ENCODE data around the gene FERD3L. TPM values are rescaled to one million over a fixed set of nuclear protein-coding genes. Genes with fewer than 3 reads are reported as not detected.

FERD3L gene
- total and polyA plus RNA-seq, 2 of the 13 experiments (the other 11 are each of a cell fraction or from before 2014, with no cell fraction given) = not detected

DNA sequence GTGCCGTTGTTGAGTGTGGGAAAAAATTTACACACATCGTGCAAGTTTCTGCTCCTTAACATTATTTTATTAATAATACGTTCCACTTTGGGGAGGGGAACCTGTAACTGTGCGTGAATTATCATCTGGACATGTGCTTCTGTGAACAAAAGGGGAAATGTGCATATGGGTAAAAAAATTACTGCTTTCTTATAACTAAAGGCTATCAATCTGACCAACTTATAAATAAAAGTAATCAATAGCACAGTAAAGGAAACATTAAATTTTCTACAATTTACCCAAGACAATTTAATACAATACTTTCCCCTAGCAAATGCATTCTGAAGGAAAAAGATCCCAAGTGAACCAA, 32.2 kb downstream of the FERD3L start (continued):
- TF ChIP-seq, protein P1, sequence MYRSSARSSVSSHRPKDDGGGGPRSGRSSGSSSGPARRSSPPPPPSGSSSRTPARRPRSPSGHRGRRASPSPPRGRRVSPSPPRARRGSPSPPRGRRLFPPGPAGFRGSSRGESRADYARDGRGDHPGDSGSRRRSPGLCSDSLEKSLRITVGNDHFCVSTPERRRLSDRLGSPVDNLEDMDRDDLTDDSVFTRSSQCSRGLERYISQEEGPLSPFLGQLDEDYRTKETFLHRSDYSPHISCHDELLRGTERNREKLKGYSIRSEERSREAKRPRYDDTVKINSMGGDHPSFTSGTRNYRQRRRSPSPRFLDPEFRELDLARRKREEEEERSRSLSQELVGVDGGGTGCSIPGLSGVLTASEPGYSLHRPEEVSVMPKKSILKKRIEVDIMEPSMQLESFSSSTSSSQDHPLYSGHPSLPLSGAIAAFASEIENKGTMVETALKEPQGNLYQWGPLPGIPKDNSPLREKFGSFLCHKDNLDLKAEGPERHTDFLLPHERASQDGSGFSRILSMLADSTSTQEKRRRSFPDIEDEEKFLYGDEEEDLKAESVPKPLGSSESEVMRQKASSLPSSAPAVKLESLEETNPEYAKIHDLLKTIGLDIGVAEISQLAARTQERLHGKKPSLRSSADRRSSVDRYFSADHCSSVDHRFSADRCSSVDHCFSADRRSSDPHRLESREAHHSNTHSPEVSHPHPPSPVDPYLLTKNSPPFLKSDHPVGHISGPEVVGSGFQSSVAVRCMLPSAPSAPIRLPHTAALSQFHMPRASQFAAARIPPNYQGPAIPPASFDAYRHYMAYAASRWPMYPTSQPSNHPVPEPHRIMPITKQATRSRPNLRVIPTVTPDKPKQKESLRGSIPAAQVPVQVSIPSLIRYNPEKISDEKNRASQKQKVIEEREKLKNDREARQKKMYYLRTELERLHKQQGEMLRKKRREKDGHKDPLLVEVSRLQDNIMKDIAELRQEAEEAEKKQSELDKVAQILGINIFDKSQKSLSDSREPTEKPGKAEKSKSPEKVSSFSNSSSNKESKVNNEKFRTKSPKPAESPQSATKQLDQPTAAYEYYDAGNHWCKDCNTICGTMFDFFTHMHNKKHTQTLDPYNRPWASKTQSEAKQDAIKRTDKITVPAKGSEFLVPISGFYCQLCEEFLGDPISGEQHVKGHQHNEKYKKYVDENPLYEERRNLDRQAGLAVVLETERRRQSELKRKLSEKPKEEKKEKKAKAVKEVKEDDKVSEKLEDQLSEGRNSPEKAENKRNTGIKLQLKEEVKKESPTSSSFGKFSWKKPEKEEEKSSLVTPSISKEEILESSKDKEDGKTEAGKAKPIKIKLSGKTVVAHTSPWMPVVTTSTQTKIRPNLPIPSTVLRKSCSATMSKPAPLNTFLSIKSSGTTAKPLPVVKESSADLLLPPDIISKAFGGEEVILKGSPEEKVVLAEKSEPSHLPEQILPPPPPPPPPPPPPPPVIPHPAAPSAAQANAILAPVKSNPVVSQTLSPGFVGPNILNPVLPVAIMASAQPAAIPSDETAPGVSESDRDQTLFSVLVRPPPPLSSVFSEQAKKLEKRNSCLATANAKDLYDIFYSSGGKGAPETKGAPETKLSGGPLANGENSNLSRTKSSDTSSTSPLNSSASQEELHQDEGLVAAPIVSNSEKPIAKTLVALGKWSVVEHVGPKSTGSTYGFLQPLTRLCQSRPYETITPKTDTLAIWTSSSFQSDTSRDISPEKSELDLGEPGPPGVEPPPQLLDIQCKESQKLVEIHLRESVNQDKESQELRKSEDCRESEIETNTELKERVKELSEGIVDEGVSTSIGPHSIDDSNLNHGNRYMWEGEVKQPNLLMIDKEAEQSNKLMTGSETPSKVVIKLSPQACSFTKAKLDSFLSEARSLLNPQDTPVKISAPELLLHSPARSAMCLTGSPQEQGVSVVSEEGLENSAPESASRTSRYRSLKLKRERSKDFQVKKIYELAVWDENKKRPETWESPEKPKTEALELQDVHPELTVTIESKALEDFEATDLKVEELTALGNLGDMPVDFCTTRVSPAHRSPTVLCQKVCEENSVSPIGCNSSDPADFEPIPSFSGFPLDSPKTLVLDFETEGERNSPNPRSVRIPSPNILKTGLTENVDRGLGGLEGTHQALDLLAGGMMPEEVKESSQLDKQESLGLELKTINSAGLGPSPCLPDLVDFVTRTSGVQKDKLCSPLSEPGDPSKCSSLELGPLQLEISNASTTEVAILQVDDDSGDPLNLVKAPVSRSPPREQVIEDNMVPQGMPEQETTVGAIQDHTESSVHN (CRISPR knock-in tag; IDR thresholded peaks at IDR 0.05) = no peak
- TF ChIP-seq ZNF562 (CRISPR knock-in tag; IDR thresholded peaks at IDR 0.05; ENCODE audit: borderline replicate concordance) (no peak), ZNF282 (IDR thresholded peaks at IDR 0.05; ENCODE audit: partially characterized antibody) (no peak), ZNF788 (CRISPR knock-in tag; IDR thresholded peaks at IDR 0.05; ENCODE audit: borderline replicate concordance) (no peak), SNAI1 (CRISPR knock-in tag; IDR thresholded peaks at IDR 0.05; ENCODE audit: borderline replicate concordance) (no peak), ZNF431 (CRISPR knock-in tag; IDR thresholded peaks at IDR 0.05; ENCODE audit: borderline replicate concordance, low read depth) (no peak), SSRP1 (CRISPR knock-in tag; IDR thresholded peaks at IDR 0.05) (no peak), RNF2 (conservative IDR thresholded peaks at IDR 0.05; ENCODE audit: low read depth) (no peak), CBX1 (IDR thresholded peaks at IDR 0.05; ENCODE audit: low read depth) (no peak), HNRNPL (IDR thresholded peaks at IDR 0.05; ENCODE audit: low read depth, low read length) (no peak)
- TF ChIP-seq, protein P2, sequence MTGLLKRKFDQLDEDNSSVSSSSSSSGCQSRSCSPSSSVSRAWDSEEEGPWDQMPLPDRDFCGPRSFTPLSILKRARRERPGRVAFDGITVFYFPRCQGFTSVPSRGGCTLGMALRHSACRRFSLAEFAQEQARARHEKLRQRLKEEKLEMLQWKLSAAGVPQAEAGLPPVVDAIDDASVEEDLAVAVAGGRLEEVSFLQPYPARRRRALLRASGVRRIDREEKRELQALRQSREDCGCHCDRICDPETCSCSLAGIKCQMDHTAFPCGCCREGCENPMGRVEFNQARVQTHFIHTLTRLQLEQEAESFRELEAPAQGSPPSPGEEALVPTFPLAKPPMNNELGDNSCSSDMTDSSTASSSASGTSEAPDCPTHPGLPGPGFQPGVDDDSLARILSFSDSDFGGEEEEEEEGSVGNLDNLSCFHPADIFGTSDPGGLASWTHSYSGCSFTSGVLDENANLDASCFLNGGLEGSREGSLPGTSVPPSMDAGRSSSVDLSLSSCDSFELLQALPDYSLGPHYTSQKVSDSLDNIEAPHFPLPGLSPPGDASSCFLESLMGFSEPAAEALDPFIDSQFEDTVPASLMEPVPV (CRISPR knock-in tag; IDR thresholded peaks at IDR 0.05) = no peak

All from HepG2 (cell line).